Mammary microvascular endothelial cell (primary cell): Measurements from ENCODE around the gene ANHX. TPM values are rescaled to one million over a fixed set of nuclear protein-coding genes. Genes with fewer than 3 reads are reported as not detected.

Experiments used
- total RNA-seq: library from RNA; depleted of rRNA; stranded (reverse); fragments of >200 nt; gene quantifications from 2 replicates; pipeline ENCODE4 v1.2.3, GENCODE V29; 2015

The ANHX gene
- total RNA-seq = not detected in 2 replicates

GRCh38 chr12:133235401-133236112 is at the start of gene ANHX:
Gene ANHX, minus strand, starts transcription at chr12:133235877. Its CDS starts 1,521 bp downstream, at chr12:133234356.

DNA sequence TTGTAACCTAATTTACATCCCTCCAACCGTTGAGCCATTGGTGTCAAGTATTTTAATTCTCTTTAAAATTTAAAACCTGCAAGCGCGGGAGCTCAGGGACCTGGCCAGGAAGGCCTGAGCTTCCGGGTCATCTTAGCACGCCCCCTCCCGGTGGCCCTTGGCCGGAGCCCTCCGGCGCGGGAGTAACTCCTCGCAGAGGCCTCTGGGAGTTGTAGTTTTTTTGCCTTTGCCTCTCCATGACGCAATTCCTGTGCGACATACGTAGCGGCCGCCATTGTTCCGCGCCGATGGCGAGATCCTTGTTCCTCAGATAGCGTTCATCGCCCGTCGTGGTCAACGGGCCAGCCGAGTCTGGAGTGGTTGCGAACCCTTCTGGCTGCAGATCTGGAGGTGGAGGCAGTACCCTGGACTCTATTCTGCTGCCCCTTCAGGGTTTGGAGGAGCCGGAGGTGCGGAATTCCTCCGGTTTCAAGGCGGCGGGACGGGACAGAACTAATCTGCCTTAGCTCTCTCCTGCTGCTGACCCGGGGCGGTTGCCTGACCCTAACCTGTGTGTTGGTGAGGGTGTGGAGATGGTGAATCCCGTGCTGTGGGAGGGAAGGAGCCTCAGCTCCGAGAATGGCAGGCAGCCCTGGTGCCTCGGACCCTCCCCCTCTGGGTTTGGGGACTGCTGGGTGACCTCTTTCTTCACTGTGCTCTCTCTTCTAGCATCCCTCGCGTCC is 54.3 kb downstream of the ANHX start, which contains the start of gene ZNF268:
TSS of gene ZNF268 (plus strand) at position 258 of the 722 bp plus-strand sequence. CDS start 503 bp downstream, outside the sequence.

Other genes with a start within 250 kb of the ANHX start
- 3.0 and 3.9 TPM in 2 replicates for gene ZNF26, start 249.5 kb downstream of the ANHX start, total RNA-seq
- gene ZNF84, start 198.4 kb downstream of the ANHX start, total RNA-seq = 12.1 and 12.9 TPM in 2 replicates
- 8.1 and 9.9 TPM in 2 replicates for gene ZNF140, start 155.0 kb downstream of the ANHX start, total RNA-seq
- 0.13 and 0.30 TPM in 2 replicates for gene ZNF891, start 105.6 kb downstream of the ANHX start, total RNA-seq
- gene ZNF10, start 105.2 kb downstream of the ANHX start, total RNA-seq = 2.3 and 3.0 TPM in 2 replicates
- 17.6 and 21.7 TPM in 2 replicates for gene ZNF268, start 54.4 kb downstream of the ANHX start, total RNA-seq